ENCODE measurements around the gene MAGOH. TPM values are rescaled to one million over a fixed set of nuclear protein-coding genes. Genes with fewer than 3 reads are reported as not detected.

MAGOH gene
- total and polyA plus RNA-seq, 2 of the 13 experiments (the other 11 are each of a cell fraction or from before 2014, with no cell fraction given) = 24.1 to 87.0 TPM

GRCh38 chr1:53220171-53220961 lies 18.0 kb downstream of the MAGOH start, which contains the start of gene CZIB (continued):
- TF ChIP-seq EZH2 (conservative IDR thresholded peaks at IDR 0.05; ENCODE audit: low read depth, low read length) (no peak), MYPOP (CRISPR knock-in tag; IDR thresholded peaks at IDR 0.05) (peak; percentile 97), NFIB (CRISPR knock-in tag; IDR thresholded peaks at IDR 0.05; ENCODE audit: borderline replicate concordance) (no peak), SAFB2 (CRISPR knock-in tag; IDR thresholded peaks at IDR 0.05; ENCODE audit: borderline replicate concordance, low read depth) (peak; percentile 84), ZNF335 (CRISPR knock-in tag; IDR thresholded peaks at IDR 0.05) (0 out of 2 replicates have a peak, but pooled peaks have one; percentile 23), ZNF10 (CRISPR knock-in tag; IDR thresholded peaks at IDR 0.05; ENCODE audit: borderline replicate concordance, low read depth) (no peak), ZNF263 (CRISPR knock-in tag; IDR thresholded peaks at IDR 0.05) (no peak; the same call in 1 of the 2 replicates), ZNF782 (CRISPR knock-in tag; IDR thresholded peaks at IDR 0.05; ENCODE audit: borderline replicate concordance) (peak; percentile 87; the same call in 1 of the 2 replicates), LCORL (IDR thresholded peaks at IDR 0.05) (no peak), LCORL (CRISPR knock-in tag; IDR thresholded peaks at IDR 0.05) (peak; percentile 85), TBP (CRISPR knock-in tag; IDR thresholded peaks at IDR 0.05) (no peak), ZSCAN20 (CRISPR knock-in tag; IDR thresholded peaks at IDR 0.05; ENCODE audit: borderline replicate concordance) (no peak), STAT6 (CRISPR knock-in tag; IDR thresholded peaks at IDR 0.05; ENCODE audit: borderline replicate concordance) (peak; percentile 81; the same call in 1 of the 2 replicates), ZNF691 (CRISPR knock-in tag; IDR thresholded peaks at IDR 0.05; ENCODE audit: borderline replicate concordance, low read depth) (no peak), PHF8 (CRISPR knock-in tag; IDR thresholded peaks at IDR 0.05) (peak; percentile 100), DR1 (CRISPR knock-in tag; IDR thresholded peaks at IDR 0.05) (peak; percentile 87), BATF2 (CRISPR knock-in tag; IDR thresholded peaks at IDR 0.05) (peak; percentile 61; the same call in 1 of the 2 replicates), SRF (IDR thresholded peaks at IDR 0.05; ENCODE audit: low read depth, low read length) (no peak), YY1 (IDR thresholded peaks at IDR 0.05; ENCODE audit: insufficient read depth, insufficient replicate concordance, low read depth, low read length) (peak; percentile 69), CBX1 (IDR thresholded peaks at IDR 0.05; ENCODE audit: low read depth) (peak; percentile 65), POLR2AphosphoS5 (IDR thresholded peaks at IDR 0.05; ENCODE audit: low read depth, low read length) (peak; percentile 90), ZNF891 (CRISPR knock-in tag; IDR thresholded peaks at IDR 0.05) (peak; percentile 95), CCDC6 (CRISPR knock-in tag; IDR thresholded peaks at IDR 0.05) (peak; percentile 98)
- TF ChIP-seq, protein P1, sequence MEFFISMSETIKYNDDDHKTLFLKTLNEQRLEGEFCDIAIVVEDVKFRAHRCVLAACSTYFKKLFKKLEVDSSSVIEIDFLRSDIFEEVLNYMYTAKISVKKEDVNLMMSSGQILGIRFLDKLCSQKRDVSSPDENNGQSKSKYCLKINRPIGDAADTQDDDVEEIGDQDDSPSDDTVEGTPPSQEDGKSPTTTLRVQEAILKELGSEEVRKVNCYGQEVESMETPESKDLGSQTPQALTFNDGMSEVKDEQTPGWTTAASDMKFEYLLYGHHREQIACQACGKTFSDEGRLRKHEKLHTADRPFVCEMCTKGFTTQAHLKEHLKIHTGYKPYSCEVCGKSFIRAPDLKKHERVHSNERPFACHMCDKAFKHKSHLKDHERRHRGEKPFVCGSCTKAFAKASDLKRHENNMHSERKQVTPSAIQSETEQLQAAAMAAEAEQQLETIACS (CRISPR knock-in tag; IDR thresholded peaks at IDR 0.05) = peak; percentile 32; the same call in 1 of the 2 replicates

Data from HepG2 (cell line).